Vagina (tissue), 2 donors: ENCODE data around the gene RAB12. TPM values are rescaled to one million over a fixed set of nuclear protein-coding genes. Genes with fewer than 3 reads are reported as not detected.

Source experiments
- DNase-seq, 2 donors: peaks; one replicate each; pipeline ENCODE4 v3.0.0-alpha.2; 2017; ENCODE audit errors: extremely low spot score in 2 of 2
- H3K27ac ChIP-seq: fragments of 200-600 bp; sonication (generic); one replicate; pipeline ENCODE4 v1.5.1; 2019
- H3K27me3 ChIP-seq: fragments of 200-600 bp; sonication (generic); one replicate; pipeline ENCODE4 v1.5.1; 2019
- H3K36me3 ChIP-seq, 2 donors: fragments of 200-600 bp; sonication (generic); one replicate each; pipeline ENCODE4 v1.5.1; 2017 to 2019
- H3K4me1 ChIP-seq: fragments of 200-600 bp; sonication (generic); one replicate; pipeline ENCODE4 v1.5.1; 2019
- H3K4me3 ChIP-seq, 2 donors: fragments of 200-600 bp; sonication (generic); 1 replicate in 1 of 2; 2 replicates in 1 of 2; pipeline ENCODE4 v1.5.1; 2016 to 2019
- H3K9me3 ChIP-seq: fragments of 200-600 bp; sonication (generic); one replicate; pipeline ENCODE4 v1.5.1; 2019
- POLR2A ChIP-seq, 2 donors: fragments of 450-650 bp; IDR thresholded peaks; one replicate each; pipeline ENCODE4 v1.6.1; 2017; ENCODE audit warnings: antibody characterized with exemption in 2 of 2, mild to moderate bottlenecking in 2 of 2, moderate library complexity in 2 of 2
- POLR2AphosphoS5 ChIP-seq, 2 donors: sonication (generic); formaldehyde crosslinking; IDR thresholded peaks; one replicate each; pipeline ENCODE4 v1.9.0; 2017; ENCODE audit warnings: antibody characterized with exemption in 2 of 2, mild to moderate bottlenecking in 2 of 2, low read depth in 1 of 2; ENCODE audit not compliant: insufficient read depth in 1 of 2
- intact Hi-C: fragments of 100-400 bp; cut with DNase I; formaldehyde crosslinking; loops from one replicate; pipeline ENCODE4 v1.15.1; 2023
- total RNA-seq: library from RNA; depleted of rRNA; stranded (reverse); fragments of >200 nt; gene quantifications from one replicate; pipeline ENCODE4 v1.2.3, GENCODE V29; 2016
- TF ChIP-seq, protein P1 (sequence below), 3 experiments: fragments of 450-650 bp in 2 of 3; fragments of 200-600 bp in 1 of 3; sonication (generic) in 1 of 3; IDR thresholded peaks; one replicate each; pipeline ENCODE4 v1.5.1; 2017 to 2019; ENCODE audit warnings: antibody characterized with exemption in 3 of 3, mild to moderate bottlenecking in 2 of 3, moderate library complexity in 2 of 3

Gene RAB12
- total RNA-seq, 1 donor from 2014 or later, result 35.8 TPM

DNA sequence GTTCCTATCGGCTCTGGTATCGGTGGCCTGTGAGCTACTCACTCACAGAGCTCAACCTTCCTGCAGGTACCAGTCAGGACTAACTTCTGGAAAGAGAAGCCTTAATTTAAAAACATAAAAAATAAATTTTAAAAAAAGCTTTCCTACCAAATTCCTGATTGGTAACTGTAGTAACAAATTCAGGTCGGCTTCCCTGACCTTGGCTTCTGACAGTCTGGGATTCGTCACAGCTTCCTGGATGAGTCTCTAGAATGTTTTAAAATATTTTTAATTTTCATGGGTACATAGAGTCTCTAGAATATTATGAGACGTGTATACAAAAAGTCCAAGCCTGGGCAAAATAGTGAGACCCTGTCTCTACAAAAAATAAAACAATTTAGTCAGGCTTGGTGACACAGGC is 51.1 kb downstream of the RAB12 start:
- TF ChIP-seq POLR2AphosphoS5 (IDR thresholded peaks at IDR 0.05; ENCODE audit: insufficient read depth in 1 of 2, low read depth in 1 of 2), result no peak
- TF ChIP-seq POLR2A (IDR thresholded peaks at IDR 0.05), result no peak
- TF ChIP-seq, protein P1, sequence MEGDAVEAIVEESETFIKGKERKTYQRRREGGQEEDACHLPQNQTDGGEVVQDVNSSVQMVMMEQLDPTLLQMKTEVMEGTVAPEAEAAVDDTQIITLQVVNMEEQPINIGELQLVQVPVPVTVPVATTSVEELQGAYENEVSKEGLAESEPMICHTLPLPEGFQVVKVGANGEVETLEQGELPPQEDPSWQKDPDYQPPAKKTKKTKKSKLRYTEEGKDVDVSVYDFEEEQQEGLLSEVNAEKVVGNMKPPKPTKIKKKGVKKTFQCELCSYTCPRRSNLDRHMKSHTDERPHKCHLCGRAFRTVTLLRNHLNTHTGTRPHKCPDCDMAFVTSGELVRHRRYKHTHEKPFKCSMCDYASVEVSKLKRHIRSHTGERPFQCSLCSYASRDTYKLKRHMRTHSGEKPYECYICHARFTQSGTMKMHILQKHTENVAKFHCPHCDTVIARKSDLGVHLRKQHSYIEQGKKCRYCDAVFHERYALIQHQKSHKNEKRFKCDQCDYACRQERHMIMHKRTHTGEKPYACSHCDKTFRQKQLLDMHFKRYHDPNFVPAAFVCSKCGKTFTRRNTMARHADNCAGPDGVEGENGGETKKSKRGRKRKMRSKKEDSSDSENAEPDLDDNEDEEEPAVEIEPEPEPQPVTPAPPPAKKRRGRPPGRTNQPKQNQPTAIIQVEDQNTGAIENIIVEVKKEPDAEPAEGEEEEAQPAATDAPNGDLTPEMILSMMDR (IDR thresholded peaks at IDR 0.05), result no peak
- no peaks in the 10 kb centered on the region for H3K27me3 ChIP-seq
- no peak for DNase-seq
- intact Hi-C loops, result no loop called here
- H3K4me1 ChIP-seq, result peaks cover 6% of the 10 kb centered on the region
- H3K36me3 ChIP-seq, result no peaks in the 10 kb centered on the region
- no peak overlapping the region for H3K27ac ChIP-seq
- no peaks in the 10 kb centered on the region for H3K9me3 ChIP-seq
- no peak overlapping the region for H3K4me3 ChIP-seq

DNA sequence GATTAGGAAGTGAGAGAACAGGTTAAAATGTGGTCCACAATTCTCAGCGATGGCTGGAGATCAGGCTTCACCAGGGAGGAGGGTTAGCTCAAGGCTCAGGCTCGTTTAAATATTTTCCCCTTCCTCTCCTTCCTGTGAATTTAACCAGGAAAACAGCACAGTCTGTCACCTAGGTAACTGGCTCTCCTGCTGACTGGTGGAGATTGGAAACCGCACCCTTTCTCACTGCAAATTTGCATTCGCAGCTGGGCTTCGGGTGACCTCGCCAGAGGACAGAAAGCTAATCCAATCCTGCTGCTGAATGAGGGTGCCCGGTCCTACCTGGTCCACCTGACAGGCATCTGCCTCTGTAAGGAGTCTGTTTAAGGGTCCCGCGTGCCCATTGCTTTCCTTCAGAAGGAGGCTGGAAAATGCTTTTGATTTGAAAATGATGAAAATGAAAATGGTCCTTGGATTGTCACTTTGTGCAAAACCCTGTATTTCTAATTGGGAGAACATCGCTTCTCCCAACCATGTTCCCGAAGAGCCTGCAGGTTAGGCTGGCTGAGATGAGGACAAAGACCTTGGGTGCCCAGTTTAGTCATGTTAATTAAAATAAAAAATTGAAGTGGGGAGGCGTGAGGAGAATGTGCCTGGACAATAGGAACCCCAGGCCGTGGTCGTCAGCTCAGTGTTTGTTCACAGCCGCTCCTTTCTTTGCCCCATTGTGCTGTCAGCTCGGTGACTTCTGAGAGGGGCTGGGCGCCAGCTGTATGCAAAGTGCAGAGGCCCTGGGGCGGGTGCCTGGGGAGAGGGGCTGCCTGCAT is 52.7 kb downstream of the RAB12 start:
- no peak overlapping the region for H3K27ac ChIP-seq
- intact Hi-C loops, result no loop called here
- peaks cover 6% of the 10 kb centered on the region for H3K4me1 ChIP-seq
- H3K36me3 ChIP-seq, result no peaks in the 10 kb centered on the region
- H3K27me3 ChIP-seq, result no peaks in the 10 kb centered on the region
- no peak for TF ChIP-seq POLR2A (IDR thresholded peaks at IDR 0.05)
- TF ChIP-seq, protein P1 (IDR thresholded peaks at IDR 0.05), result no peak
- TF ChIP-seq POLR2AphosphoS5 (IDR thresholded peaks at IDR 0.05; ENCODE audit: insufficient read depth in 1 of 2, low read depth in 1 of 2), result no peak
- no peaks in the 10 kb centered on the region for H3K9me3 ChIP-seq
- H3K4me3 ChIP-seq, result no peak overlapping the region
- no peak for DNase-seq

DNA sequence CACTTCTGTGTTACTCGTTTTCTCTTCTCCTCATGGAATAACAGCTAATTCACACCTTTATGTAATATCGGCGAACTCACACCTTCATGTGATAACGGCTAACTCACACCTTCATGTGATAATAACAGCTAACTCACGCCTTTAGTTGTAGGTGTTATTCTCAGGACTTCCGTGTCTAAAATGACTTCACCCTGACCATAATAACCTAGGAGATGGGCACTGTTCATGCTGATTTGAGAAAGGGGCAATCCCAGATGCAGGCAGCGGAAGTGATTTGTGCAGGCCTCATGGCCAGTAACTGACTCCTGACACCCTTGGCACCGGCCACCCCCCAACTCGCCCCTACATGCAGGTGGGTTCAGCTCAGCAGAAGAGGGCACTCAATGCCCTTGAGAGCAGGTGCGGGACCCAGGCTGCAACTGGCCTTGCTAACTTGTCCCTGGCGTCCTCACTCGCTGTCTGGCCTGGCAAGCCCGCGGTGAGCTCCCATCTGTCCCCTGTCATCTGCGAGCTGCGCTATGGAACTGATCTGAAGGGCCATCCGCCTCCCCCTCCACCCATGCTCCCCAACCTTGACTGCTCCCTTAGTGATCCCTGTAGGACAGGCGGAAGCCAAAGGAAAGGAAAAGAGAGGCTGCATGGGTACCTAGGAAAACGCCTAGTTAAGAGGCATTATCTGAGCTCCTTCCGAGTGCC is 53.5 kb downstream of the RAB12 start:
- Histone ChIP-seq H3K9me3 (no peaks in the 10 kb centered on the region), H3K4me3 (no peak overlapping the region), H3K36me3 (no peaks in the 10 kb centered on the region), H3K4me1 (peaks cover 6% of the 10 kb centered on the region), H3K27me3 (no peaks in the 10 kb centered on the region), H3K27ac (no peak overlapping the region)
- intact Hi-C loops, result no loop called here
- TF ChIP-seq POLR2AphosphoS5 (IDR thresholded peaks at IDR 0.05; ENCODE audit: insufficient read depth in 1 of 2, low read depth in 1 of 2) (no peak), POLR2A (IDR thresholded peaks at IDR 0.05) (no peak)
- TF ChIP-seq, protein P1 (IDR thresholded peaks at IDR 0.05), result no peak
- no peak for DNase-seq

DNA sequence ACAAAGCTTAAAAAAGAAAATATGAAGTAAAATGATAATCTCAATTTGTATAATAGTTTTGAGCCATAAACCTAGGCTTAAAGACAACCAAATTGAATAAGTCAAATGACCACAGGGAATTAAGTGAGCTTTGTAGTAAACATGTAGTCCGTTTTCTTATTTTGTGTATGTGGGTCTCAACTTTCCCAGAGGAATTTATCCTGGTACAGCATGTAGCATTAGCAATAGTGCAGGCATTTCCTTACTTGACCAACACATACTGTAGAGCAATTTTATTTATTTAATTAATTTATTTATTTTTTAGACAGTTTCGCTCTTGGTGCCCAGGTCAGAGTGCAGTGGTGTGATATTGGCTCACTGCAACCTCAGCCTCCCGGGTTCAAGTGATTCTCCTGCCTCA is 58.6 kb downstream of the RAB12 start:
- intact Hi-C loops, result no loop called here
- DNase-seq, result no peak
- TF ChIP-seq POLR2A (IDR thresholded peaks at IDR 0.05), result no peak
- no peak for TF ChIP-seq POLR2AphosphoS5 (IDR thresholded peaks at IDR 0.05; ENCODE audit: insufficient read depth in 1 of 2, low read depth in 1 of 2)
- TF ChIP-seq, protein P1 (IDR thresholded peaks at IDR 0.05), result no peak
- H3K36me3 ChIP-seq, result no peaks in the 10 kb centered on the region
- H3K4me3 ChIP-seq, result no peak overlapping the region
- no peaks in the 10 kb centered on the region for H3K9me3 ChIP-seq
- no peak overlapping the region for H3K27ac ChIP-seq
- H3K27me3 ChIP-seq, result no peaks in the 10 kb centered on the region
- no peaks in the 10 kb centered on the region for H3K4me1 ChIP-seq

DNA sequence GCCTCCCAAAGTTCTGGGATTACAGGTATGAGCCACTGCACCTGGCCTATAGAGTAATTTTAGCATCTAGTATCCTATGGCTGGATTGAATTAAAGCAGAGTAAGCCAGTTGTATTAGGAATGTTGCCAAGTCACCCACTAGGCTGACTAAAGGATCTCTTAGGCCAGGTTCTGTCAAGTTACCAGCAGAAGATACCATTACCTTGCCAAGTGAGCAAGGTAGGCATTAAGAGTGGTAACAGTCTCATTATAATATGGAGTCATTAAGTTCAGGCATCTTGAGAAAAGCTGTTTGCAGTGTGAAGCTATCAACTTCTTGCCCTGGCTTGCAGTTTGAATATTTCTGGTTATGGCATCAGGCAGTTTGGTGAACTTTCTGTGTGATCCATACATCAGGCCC is 59.1 kb downstream of the RAB12 start:
- intact Hi-C loops, result no loop called here

More for the DNA sequence above, 59.1 kb downstream of the RAB12 start:
- no peak overlapping the region for H3K4me3 ChIP-seq
- H3K9me3 ChIP-seq, result no peaks in the 10 kb centered on the region
- TF ChIP-seq, protein P1 (IDR thresholded peaks at IDR 0.05), result no peak
- TF ChIP-seq POLR2A (IDR thresholded peaks at IDR 0.05), result no peak
- TF ChIP-seq POLR2AphosphoS5 (IDR thresholded peaks at IDR 0.05; ENCODE audit: insufficient read depth in 1 of 2, low read depth in 1 of 2), result no peak
- H3K27ac ChIP-seq, result no peak overlapping the region
- no peaks in the 10 kb centered on the region for H3K4me1 ChIP-seq
- no peaks in the 10 kb centered on the region for H3K36me3 ChIP-seq
- no peaks in the 10 kb centered on the region for H3K27me3 ChIP-seq
- DNase-seq, result no peak
